HG03039 (cell line): ENCODE measurements around the gene OSBPL1A.

Source experiments
- ATAC-seq: cut with Tn5 transposase; IDR thresholded peaks from one replicate; pipeline ENCODE4 v1.9.1; 2021; ENCODE audit warnings: mild to moderate bottlenecking, moderate library complexity; ENCODE audit not compliant: unreplicated experiment

Gene OSBPL1A

GRCh38 chr18:24230766-24231165, 166.9 kb downstream of the OSBPL1A start:
- no peak for ATAC-seq

DNA sequence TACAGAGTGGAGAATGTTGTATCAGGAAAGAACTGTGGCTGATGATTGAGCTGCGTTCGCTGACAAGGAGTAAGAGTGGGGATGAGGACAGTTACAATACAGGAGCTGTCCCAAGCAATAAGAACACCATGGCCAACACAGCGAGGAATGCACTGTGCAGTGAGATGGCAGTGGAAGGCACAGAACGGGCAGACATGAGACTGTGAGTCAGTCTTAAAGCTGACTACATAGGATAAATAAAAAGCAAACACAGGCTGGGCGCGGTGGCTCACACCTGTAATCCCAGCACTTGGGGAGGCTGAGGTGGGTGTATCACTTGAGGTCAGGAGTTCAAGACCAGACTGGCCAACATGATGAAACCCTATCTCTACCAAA, 169.0 kb downstream of the OSBPL1A start:
- ATAC-seq = no peak

- ATAC-seq = no peak
These were observed 169.5 kb downstream of the OSBPL1A start for GRCh38 chr18:24227977-24228666.

DNA sequence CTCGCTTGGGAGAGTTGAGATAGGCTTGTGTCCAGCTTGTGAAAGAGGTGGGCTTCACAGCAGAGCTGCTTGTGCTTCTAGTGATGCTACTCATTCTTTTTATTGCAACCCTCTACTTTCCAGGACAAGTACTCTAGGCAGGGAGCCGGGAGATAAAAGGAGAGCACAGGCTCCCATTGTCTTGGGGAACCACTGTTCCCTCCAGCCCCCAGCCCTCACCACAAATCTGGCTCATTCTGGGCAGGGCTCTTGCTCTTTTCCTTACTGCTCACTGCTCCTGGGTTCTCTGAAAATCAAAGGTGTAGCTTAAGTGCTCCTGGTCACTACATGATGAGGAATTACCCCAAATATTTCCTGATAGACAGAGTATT, 177.3 kb downstream of the OSBPL1A start:
- no peak for ATAC-seq

- ATAC-seq = no peak
These were observed 177.9 kb downstream of the OSBPL1A start for GRCh38 chr18:24219561-24220317.

DNA sequence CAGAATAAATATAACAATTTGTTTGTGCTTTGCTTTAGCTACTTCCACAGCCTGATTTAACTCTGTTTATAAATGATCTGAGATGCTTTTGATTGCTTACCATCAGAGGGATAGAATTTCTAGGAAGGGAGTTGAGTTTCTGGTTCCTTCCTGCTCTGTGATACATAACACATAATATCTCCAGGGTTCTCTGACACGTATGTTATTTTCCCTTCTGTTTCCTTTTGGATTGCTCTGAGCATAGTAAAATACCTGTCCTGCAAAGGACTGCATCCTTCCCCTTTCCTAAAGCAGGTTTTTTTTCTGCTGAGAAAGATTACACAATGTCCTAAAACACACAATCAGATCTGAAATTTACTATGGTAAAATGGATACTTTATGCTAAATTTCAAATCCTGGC, 182.7 kb downstream of the OSBPL1A start:
- no peak for ATAC-seq

DNA sequence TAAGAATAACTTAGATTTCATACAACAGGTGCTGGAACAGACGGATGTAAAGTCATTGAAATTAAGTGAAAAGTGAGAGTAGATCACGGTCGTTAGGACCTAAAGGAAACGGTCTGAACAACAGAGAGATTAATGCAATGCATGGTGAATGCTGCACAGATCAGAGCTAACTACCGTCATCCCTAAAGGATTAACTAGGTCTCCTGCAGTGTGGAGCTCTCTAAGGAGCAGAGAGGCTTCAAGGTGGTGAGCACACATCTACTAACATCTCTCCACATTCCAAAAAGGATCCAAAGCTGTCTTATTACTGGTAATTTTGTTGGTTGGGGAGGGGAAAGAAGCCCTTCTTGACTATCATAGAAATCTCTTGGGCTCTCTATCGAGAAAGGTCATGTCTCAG, 183.5 kb downstream of the OSBPL1A start:
- no peak for ATAC-seq

DNA sequence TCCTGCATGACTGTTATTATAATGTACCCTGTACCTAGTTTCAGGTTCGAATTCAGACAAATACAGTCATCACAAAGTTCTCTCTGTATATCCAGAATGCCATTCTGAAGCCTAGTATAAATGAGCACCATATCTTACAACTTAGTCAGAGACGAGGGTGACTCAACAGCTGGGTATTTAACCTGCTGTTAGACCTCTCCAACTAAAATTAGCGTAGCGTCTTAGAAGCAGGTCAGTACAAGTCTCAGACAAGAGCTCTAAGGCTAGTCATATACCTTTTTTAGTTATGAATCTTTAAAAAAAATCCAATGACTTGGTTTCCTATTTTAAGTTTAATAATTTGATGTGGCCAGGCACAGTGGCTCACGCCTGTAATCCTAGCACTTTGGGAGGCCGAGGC, 184.7 kb downstream of the OSBPL1A start:
- no peak for ATAC-seq

DNA sequence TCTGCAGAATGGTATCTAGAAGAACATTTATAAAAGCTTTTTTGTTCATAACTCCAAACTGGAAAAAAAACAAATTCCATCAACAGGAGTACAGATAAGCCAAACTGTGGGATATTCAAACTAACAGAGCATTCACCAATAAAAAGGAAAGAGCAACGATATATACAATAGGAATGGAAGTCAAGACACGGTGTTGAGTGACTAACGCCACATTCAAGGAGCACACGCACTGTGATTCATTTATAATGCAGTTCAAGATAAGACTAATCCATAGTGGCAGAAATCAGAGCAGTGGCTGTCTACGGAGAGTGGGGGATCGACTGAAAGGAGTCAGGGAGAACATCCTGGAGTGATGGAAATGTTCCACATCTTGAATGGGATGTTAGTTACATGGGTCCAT, 188.1 kb downstream of the OSBPL1A start:
- ATAC-seq = no peak

DNA sequence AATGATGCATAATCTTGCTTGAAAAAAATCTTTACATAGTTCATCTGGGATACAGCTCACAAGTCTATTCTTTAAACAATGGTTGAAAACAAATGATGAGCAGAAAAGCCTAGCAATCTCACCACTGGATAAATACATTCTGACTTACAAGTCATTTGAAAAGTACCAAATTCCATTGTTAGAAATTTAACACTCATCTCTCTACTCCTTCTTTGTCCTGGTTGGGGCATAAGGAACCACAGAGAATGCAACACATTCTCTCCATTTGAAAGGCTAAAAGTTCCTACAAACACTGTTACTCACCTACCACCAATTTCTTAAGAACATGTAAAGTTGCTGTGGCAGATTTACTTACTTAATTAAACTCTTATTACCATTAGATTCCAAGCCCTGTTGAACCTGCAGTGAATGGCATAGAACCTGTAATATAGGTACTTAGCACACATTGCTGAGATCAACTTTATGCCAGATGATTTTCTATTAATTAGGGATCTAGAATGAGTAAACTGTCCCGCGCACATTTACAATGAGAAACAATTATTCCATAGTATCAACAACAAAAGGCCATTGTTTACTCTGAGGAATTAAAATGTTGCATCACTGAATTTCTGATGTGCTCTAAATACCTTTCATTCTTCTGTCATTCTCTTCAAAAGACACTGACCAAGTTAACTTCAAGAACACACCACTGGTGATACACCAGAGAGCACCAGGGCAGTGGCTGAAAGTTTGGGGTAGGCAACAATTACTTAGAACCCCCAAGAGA, 189.2 kb downstream of the OSBPL1A start:
- no peak for ATAC-seq

DNA sequence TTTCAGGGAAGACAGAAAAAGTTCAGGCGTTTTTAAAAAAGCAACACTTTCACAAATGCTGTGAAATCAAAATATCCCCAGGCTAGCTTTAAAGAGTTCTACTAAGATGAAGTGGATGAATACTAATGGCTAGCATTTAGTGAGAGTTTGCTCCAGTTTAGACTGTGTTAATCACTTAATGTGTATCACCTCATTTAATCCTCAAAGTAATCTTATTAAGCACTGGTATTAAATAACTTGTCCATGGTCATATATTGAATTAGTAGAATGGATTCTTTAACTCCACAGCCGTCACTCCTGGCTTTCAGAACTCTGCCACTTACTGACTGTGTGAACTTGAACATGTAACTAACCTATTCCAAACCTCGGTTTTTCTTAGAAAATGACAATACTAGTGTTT, 192.7 kb downstream of the OSBPL1A start:
- no peak for ATAC-seq

- ATAC-seq = no peak
These were observed 195.6 kb downstream of the OSBPL1A start for GRCh38 chr18:24201699-24202687.

- no peak for ATAC-seq
These were observed 196.9 kb downstream of the OSBPL1A start for GRCh38 chr18:24200494-24201290.

DNA sequence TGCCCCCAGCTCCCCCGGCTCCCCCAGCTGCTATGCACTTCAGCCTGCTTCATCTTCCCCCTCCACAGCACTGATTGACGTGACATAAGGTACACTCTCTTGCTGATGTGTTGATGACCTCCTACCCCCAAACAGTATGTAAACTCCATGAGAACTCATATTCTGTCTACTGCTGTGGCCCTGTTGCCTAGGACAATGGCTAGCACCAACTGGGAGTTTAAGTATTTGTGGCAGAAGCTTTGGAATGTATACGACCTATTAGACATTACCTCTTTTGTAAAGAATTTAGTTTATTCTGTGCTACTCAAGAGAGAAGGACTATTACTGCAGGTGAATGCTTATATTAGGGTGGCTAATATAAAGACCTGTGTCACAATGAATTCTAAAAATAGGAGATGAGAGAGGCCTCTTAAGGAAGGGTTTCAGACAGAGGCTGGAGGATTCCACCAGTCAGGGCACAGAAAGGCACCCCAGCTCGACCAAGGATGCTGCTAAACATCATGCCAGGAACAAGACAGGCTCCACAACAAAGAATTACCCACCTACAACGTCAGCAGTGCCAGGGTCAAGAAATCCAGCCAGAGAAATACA, 198.2 kb downstream of the OSBPL1A start:
- no peak for ATAC-seq

DNA sequence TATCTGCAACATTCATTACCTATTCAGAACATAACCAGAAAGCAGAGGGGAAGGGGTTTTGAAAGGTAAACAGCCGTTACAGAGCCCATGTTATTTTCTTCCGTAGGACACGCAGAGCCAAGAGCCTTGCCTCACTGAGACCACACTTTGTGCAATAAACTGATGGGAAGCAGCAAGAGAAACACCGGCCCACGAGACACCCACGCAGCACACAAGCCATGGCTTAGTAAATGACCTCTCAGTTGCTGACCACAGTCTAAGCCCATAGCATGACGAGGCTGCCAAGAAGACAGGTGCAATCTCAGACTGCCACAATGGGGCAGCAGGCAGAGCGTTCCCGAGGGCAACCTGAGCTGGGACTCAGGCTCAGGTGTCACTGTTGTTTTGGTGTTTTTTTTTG, 199.2 kb downstream of the OSBPL1A start:
- ATAC-seq = no peak

DNA sequence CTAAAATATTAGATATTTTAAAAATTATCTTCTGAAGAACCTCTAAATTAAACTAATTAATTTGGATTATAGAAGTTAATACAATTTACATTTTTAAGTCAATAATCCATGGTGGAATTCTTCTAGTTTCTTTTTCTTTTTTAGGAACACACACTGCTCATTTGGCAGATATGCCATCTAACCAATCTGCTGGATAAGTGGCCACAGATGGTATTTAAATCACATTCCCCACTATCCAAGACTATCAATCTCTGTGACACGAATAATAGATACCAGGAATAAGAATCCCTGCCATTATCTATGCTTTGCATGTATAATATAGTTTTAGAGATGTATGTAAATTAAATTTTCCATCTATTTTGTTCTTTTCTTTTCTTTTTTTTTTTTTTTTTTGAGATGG, 200.2 kb downstream of the OSBPL1A start:
- ATAC-seq = no peak

GRCh38 chr18:24196764-24197163, 200.9 kb downstream of the OSBPL1A start:
- ATAC-seq = no peak

GRCh38 chr18:24195296-24196053, 202.1 kb downstream of the OSBPL1A start:
- ATAC-seq = no peak

DNA sequence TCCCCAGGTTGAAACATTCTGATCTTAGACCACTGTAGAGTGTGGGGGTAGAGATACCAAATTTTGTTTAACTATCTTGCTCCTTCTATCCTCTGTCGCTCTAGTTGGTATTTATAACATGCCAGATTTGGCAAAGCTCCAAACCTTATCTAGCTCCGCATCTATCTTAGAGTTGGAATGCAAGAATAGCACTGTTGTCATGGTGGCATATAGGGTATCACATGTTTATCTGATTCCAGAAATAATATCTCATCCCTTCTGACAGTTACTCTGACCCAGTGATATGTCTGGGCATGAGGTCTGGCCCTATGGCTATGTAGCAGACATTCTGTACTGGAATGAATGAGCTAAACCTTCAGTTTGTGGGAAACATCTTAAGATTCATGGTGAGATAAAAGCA, 207.0 kb downstream of the OSBPL1A start:
- no peak for ATAC-seq
